ENCODE results near the gene PTPRN2. TPM values are rescaled to one million over a fixed set of nuclear protein-coding genes. Genes with fewer than 3 reads are reported as not detected.

Gene PTPRN2
- total and polyA plus RNA-seq, 2 donors (not counting 3 experiments of a cell fraction or from before 2014, with no cell fraction given) = 0.62 to 0.88 TPM

DNA sequence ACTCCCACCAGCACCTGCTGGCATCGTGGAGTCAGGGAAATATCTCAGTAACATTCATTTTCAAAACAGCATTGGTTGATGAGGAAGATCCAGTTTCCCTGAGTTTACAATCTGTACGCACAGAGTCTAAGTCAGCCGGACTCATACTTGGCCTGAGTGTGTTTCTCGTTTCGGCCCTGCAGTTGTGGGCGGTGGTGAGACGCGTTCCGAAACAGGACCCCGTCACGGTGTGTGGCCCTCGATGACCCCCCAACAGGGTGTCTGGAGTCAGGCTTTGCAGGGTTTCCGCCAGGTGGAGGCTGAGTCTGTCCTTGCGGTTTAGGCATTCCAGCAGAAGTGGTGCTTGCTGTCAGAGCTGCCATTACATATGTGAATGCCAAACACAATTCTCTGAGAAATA lies 933.3 kb downstream of the PTPRN2 start:
- H3K36me3 ChIP-seq (ENCODE audit: control insufficient read depth in 2 of 2, extremely low read depth in 1 of 2, insufficient read depth in 2 of 2, low read length in 2 of 2) = no peaks in the 10 kb centered on the region
- intact Hi-C loops (cut with micrococcal nuclease) = no loop called here
- H3K4me2 ChIP-seq (ENCODE audit: insufficient read depth, low read length) = no peak overlapping the region
- H3K27ac ChIP-seq (ENCODE audit: insufficient read depth, low read depth, low read length) = no peak overlapping the region
- H3K9ac ChIP-seq (replicated peaks; ENCODE audit: extremely low read depth, insufficient read depth, low read length) = no peak overlapping the region
- CTCF ChIA-PET = no interaction called here
- peaks cover 2% of the 10 kb centered on the region for H3K9me3 ChIP-seq (replicated peaks; ENCODE audit: control insufficient read depth, insufficient read depth, low read length)
- no peaks in the 10 kb centered on the region for H3K9me1 ChIP-seq (replicated peaks; ENCODE audit: control insufficient read depth, extremely low read depth, insufficient read depth, low read length)
- BruUV-seq (replicated peaks) = no TSS peak
- no peaks in the 10 kb centered on the region for H3K4me1 ChIP-seq (ENCODE audit: control insufficient read depth, extremely low read depth, insufficient read depth, low read length)
- H3K27me3 ChIP-seq (ENCODE audit: control insufficient read depth in 2 of 2, insufficient read depth in 2 of 2, low read length in 2 of 2) = no peaks in the 10 kb centered on the region
- FAIRE-seq (no peak), DNase-seq (ENCODE audit: low read depth, low spot score) (no peak)
- POLR2A ChIA-PET = no interaction called here
- TF ChIP-seq POLR2AphosphoS5 (IDR thresholded peaks at IDR 0.05; ENCODE audit: insufficient read depth, low read depth, low read length) = no peak
- no peak for TF ChIP-seq EZH2 (IDR thresholded peaks at IDR 0.05; ENCODE audit: borderline replicate concordance, low read depth, low read length, severe bottlenecking)
- no peak for TF ChIP-seq JUN (IDR thresholded peaks at IDR 0.05; ENCODE audit: borderline replicate concordance, insufficient read depth, insufficient read length, low read depth)
- TF ChIP-seq POLR2A (IDR thresholded peaks at IDR 0.05; ENCODE audit: low read depth, low read length) = no peak
- H3K79me2 ChIP-seq (ENCODE audit: control insufficient read depth, insufficient read depth, low read length) = no peaks in the 10 kb centered on the region
- dilution Hi-C loops (cut with MboI; ENCODE audit: extremely low pct_ligation_motif_present, low sequenced_read_pairs) = no loop called here
- H4K20me1 ChIP-seq (replicated peaks; ENCODE audit: control insufficient read depth, extremely low read depth, insufficient read depth, low read length) = no peaks in the 10 kb centered on the region
- no peak overlapping the region for H3K4me3 ChIP-seq (replicated peaks in 1 of 3; ENCODE audit: insufficient read depth in 1 of 3, low read depth in 1 of 3, low read length in 3 of 3)
- H2AFZ ChIP-seq (ENCODE audit: low read depth, low read length) = no peak overlapping the region

DNA sequence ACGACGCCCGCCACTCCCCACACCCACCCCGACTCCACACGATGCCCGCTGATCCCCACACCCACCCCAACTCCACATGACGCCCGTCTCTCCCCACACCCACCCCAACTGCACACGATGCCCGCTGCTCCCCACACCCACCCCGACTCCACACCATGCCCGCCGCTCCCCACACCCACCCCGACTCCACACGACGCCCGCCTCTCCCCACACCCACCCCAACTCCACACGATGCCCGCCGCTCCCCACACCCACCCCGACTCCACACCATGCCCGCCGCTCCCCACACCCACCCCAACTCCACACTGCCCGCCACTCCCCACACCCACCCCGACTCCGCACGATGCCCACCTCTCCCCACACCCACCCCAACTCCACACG lies 933.8 kb downstream of the PTPRN2 start:
- no TSS peak for BruUV-seq (replicated peaks)
- Histone ChIP-seq H3K4me2 (ENCODE audit: insufficient read depth, low read length) (no peak overlapping the region), H3K4me1 (ENCODE audit: control insufficient read depth, extremely low read depth, insufficient read depth, low read length) (no peaks in the 10 kb centered on the region), H2AFZ (ENCODE audit: low read depth, low read length) (no peak overlapping the region), H3K4me3 (replicated peaks in 1 of 3; ENCODE audit: insufficient read depth in 1 of 3, low read depth in 1 of 3, low read length in 3 of 3) (no peak overlapping the region), H3K27me3 (ENCODE audit: control insufficient read depth in 2 of 2, insufficient read depth in 2 of 2, low read length in 2 of 2) (no peaks in the 10 kb centered on the region), H3K36me3 (ENCODE audit: control insufficient read depth in 2 of 2, extremely low read depth in 1 of 2, insufficient read depth in 2 of 2, low read length in 2 of 2) (no peaks in the 10 kb centered on the region), H3K9ac (replicated peaks; ENCODE audit: extremely low read depth, insufficient read depth, low read length) (no peak overlapping the region), H3K27ac (ENCODE audit: insufficient read depth, low read depth, low read length) (no peak overlapping the region), H4K20me1 (replicated peaks; ENCODE audit: control insufficient read depth, extremely low read depth, insufficient read depth, low read length) (no peaks in the 10 kb centered on the region), H3K79me2 (ENCODE audit: control insufficient read depth, insufficient read depth, low read length) (no peaks in the 10 kb centered on the region), H3K9me1 (replicated peaks; ENCODE audit: control insufficient read depth, extremely low read depth, insufficient read depth, low read length) (no peaks in the 10 kb centered on the region), H3K9me3 (replicated peaks; ENCODE audit: control insufficient read depth, insufficient read depth, low read length) (peaks cover 2% of the 10 kb centered on the region)
- DNase-seq (ENCODE audit: low read depth, low spot score) (no peak), FAIRE-seq (no peak)
- intact Hi-C loops (cut with micrococcal nuclease) (no loop called here), dilution Hi-C loops (cut with MboI; ENCODE audit: extremely low pct_ligation_motif_present, low sequenced_read_pairs) (no loop called here)
- TF ChIP-seq FOS (IDR thresholded peaks at IDR 0.05; ENCODE audit: borderline replicate concordance, insufficient read depth, low read length) = no peak
- ChIA-PET CTCF (no interaction called here), POLR2A (no interaction called here)

Measured in endothelial cell of umbilical vein (primary cell).